ENCODE data around the gene PEX14.

Gene PEX14

GRCh38 chr1:10514490-10515235 is 39.9 kb downstream of the PEX14 start:
- Histone ChIP-seq H2AFZ (ENCODE audit: low read depth, low read length, severe bottlenecking) (no peak overlapping the region), H3K9me2 (replicated peaks; ENCODE audit: insufficient read depth, low read length) (no peaks in the 10 kb centered on the region), H3K9ac (ENCODE audit: low read length) (no peak overlapping the region), H3K79me2 (ENCODE audit: insufficient read depth, low read length) (peaks cover 34% of the 10 kb centered on the region), H3F3A (ENCODE audit: insufficient read depth) (no peaks in the 10 kb centered on the region), H3K4me2 (ENCODE audit: low read depth, low read length, poor library complexity, severe bottlenecking) (no peak overlapping the region), H4K20me1 (ENCODE audit: low read depth, low read length) (no peaks in the 10 kb centered on the region), H3K27me3 (ENCODE audit: low read length) (no peaks in the 10 kb centered on the region), H3K4me3 (ENCODE audit: insufficient read depth, low read length, poor library complexity, severe bottlenecking) (no peak overlapping the region), H3K27ac (ENCODE audit: low read depth, low read length) (no peak overlapping the region), H3K36me3 (ENCODE audit: low read length) (no peaks in the 10 kb centered on the region), H3K9me3 (ENCODE audit: insufficient read depth, low read length) (no peaks in the 10 kb centered on the region)
- no peak for TF ChIP-seq EZH2phosphoT487 (conservative IDR thresholded peaks at IDR 0.05; ENCODE audit: low read length)
- no peak for TF ChIP-seq CTCF (IDR thresholded peaks at IDR 0.05; ENCODE audit: insufficient read depth, low read length, poor library complexity, severe bottlenecking)

GRCh38 chr1:10515301-10515975 is 40.7 kb downstream of the PEX14 start:
- Histone ChIP-seq H2AFZ (ENCODE audit: low read depth, low read length, severe bottlenecking) (no peak overlapping the region), H3K27me3 (ENCODE audit: low read length) (no peaks in the 10 kb centered on the region), H3K9me2 (replicated peaks; ENCODE audit: insufficient read depth, low read length) (no peaks in the 10 kb centered on the region), H4K20me1 (ENCODE audit: low read depth, low read length) (no peaks in the 10 kb centered on the region), H3K27ac (ENCODE audit: low read depth, low read length) (no peak overlapping the region), H3K4me2 (ENCODE audit: low read depth, low read length, poor library complexity, severe bottlenecking) (no peak overlapping the region), H3K9me3 (ENCODE audit: insufficient read depth, low read length) (no peaks in the 10 kb centered on the region), H3K4me3 (ENCODE audit: insufficient read depth, low read length, poor library complexity, severe bottlenecking) (no peak overlapping the region), H3K79me2 (ENCODE audit: insufficient read depth, low read length) (peaks cover 32% of the 10 kb centered on the region), H3K36me3 (ENCODE audit: low read length) (no peaks in the 10 kb centered on the region), H3K9ac (ENCODE audit: low read length) (no peak overlapping the region), H3F3A (ENCODE audit: insufficient read depth) (no peaks in the 10 kb centered on the region)
- TF ChIP-seq CTCF (IDR thresholded peaks at IDR 0.05; ENCODE audit: insufficient read depth, low read length, poor library complexity, severe bottlenecking) (no peak), EZH2phosphoT487 (conservative IDR thresholded peaks at IDR 0.05; ENCODE audit: low read length) (no peak)

GRCh38 chr1:10515976-10516750 is 41.4 kb downstream of the PEX14 start:
- H3K9ac ChIP-seq (ENCODE audit: low read length) = no peak overlapping the region
- no peak overlapping the region for H2AFZ ChIP-seq (ENCODE audit: low read depth, low read length, severe bottlenecking)
- H3K36me3 ChIP-seq (ENCODE audit: low read length) = no peaks in the 10 kb centered on the region
- H3K4me3 ChIP-seq (ENCODE audit: insufficient read depth, low read length, poor library complexity, severe bottlenecking) = no peak overlapping the region
- no peaks in the 10 kb centered on the region for H3K9me2 ChIP-seq (replicated peaks; ENCODE audit: insufficient read depth, low read length)
- TF ChIP-seq EZH2phosphoT487 (conservative IDR thresholded peaks at IDR 0.05; ENCODE audit: low read length) (no peak), CTCF (IDR thresholded peaks at IDR 0.05; ENCODE audit: insufficient read depth, low read length, poor library complexity, severe bottlenecking) (no peak)
- H3K4me2 ChIP-seq (ENCODE audit: low read depth, low read length, poor library complexity, severe bottlenecking) = no peak overlapping the region
- H3K27me3 ChIP-seq (ENCODE audit: low read length) = no peaks in the 10 kb centered on the region
- no peaks in the 10 kb centered on the region for H3F3A ChIP-seq (ENCODE audit: insufficient read depth)
- no peak overlapping the region for H3K27ac ChIP-seq (ENCODE audit: low read depth, low read length)
- no peaks in the 10 kb centered on the region for H4K20me1 ChIP-seq (ENCODE audit: low read depth, low read length)
- H3K9me3 ChIP-seq (ENCODE audit: insufficient read depth, low read length) = no peaks in the 10 kb centered on the region
- H3K79me2 ChIP-seq (ENCODE audit: insufficient read depth, low read length) = peaks cover 29% of the 10 kb centered on the region
